GM12873 (cell line): ENCODE results near the gene GTPBP6.

ENCODE experiments used
- CTCF ChIP-seq: IDR thresholded peaks from 2 replicates; pipeline ENCODE4 v1.5.1; 2012; ENCODE audit warnings: low read depth, mild to moderate bottlenecking, moderate library complexity, low read length, control low read depth; ENCODE audit not compliant: insufficient read depth; ENCODE audit errors: missing control alignments

GTPBP6 gene

DNA sequence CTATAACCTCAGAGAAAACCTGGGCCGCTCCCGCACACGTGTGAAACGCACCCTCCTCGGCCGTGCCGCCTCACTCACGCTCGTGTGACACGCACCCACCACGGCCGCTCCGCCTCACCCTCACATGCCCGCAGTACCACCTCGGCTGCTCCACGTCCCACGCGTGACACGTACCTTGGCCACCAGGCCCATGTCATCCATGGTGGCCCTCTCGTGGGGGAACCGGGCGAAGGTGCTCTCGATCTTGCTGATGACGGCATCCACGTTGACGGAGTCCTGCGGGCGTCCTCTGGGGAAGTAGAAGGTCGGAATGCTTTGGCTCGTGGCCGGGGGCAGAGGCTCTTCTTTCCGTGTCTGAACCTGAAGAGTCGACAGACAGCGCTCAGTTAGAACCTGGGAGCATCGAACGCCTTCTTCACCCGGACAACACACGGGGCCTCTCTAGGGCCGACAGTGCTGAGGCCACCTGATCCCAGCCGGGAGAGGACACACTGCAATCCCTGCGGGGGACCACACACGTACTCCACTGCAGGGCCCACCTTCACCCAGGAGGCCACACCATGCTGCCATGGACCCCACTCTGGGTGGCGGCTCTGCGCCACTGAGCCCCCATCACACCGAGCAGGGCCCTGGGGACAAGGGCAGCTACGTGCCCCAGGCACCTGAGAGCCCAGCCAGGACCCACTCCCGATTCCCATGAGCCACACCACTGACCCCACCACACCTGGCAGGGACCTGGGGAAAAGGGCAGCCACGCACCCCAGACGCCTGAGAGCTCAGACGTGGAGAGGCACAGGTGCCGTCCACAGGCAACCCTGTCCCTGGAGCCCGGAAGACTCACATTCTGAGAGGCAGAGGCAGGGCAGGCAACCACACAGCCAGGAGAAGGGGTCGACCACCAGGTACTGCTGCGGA, 42.9 kb upstream of the GTPBP6 start:
- no peak for TF ChIP-seq CTCF

- no peak for TF ChIP-seq CTCF
Measured at GRCh38 chrX:360496-361150, 42.0 kb upstream of the GTPBP6 start.

- TF ChIP-seq CTCF = no peak
Measured at GRCh38 chrX:358651-359143, 40.1 kb upstream of the GTPBP6 start.

DNA sequence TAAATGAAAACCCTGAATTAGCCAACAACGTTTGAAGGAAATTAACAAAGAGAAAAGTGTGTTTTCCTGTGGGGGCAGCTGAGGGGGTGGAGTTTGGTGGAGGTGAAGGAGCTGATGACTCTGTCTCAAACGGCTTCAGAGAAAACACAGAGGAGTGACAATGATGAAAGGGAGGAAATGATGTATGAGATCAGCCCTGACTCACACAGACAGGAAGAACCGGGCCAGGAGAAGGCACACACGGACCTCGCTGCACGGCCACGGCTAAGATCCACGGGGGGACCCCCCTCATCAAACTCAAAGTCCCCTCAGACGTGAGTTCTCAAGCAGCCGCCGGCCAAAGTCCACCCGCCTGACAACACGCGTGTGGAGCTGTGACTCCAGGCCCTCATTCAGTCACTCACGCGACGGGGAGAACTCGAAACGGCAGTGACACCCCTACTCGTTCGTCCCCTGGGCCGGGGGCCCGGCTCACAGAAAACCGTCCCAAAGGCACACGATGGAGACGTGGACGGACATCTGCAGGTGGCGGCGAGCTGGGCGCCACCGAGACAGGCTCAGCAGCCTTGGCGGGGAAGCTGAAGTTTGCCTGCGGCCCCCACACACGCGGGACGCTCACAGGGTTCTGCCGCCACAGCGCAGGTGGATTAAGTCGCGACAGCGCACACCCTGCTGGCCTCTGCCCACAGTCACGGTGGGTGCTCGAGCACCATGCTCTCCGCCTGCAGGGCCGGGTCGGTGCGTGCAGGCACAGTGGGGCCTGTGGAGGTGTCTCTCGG, 39.3 kb upstream of the GTPBP6 start:
- no peak for TF ChIP-seq CTCF

DNA sequence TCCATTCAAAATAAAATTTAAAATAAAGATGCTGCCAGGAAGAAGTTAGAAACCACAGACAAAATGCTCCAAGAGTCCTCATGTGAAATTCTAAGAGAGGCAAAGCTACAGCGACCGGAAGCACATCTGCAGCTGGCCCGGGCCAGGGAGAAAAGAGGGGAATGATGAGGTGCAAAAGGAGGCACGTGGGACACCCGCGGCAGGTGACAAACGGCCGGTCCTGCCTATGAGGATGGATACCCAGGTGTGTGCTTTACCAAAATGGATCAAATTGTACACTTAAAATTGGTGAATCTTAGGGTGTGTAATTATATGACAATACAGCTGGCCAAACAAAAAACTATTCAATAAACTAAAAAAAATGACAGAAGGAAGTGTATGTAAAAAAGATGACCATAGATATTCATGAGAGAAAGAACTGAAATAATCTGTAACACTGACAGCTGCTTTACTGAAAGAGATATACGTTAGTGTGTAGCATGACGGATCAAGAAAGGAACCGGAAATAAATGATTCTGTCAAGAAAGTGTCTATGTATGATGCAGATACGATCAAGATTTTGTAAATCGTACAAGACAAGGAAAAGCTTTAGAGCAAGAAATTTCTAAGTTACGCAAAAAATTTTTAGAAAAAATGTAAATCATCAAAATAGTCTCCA, 38.6 kb upstream of the GTPBP6 start:
- no peak for TF ChIP-seq CTCF

- no peak for TF ChIP-seq CTCF
Measured at GRCh38 chrX:356385-357034, 37.9 kb upstream of the GTPBP6 start.
